Stimulated activated effector memory CD8-positive, alpha-beta T cell treated with anti-CD3 and anti-CD28 coated beads, Interleukin-12 subunit alpha, Interleukin-12 subunit beta, amount 100 ng/mL, for 72 hours (primary cell): Measurements from ENCODE around the gene MINPP1.
"Not testable (repeated sequence)": the region's sequence is repeated elsewhere in the genome, so short reads cannot be mapped to it uniquely, and the experiment has no call there.

Experiments used
- ATAC-seq: fragments of 150-1000 bp; cut with Tn5 transposase; 2 replicates; pipeline ENCODE4 v1.10.0; 2021
- DNase-seq, 2 donors: peaks; one replicate each; pipeline ENCODE4 v3.0.0; 2021 to 2022; ENCODE audit warnings: low spot score in 2 of 2
- H3K27ac Mint-ChIP-seq: one replicate; pipeline ENCODE4 v1.8.0; 2022; ENCODE audit warnings: mild to moderate bottlenecking, mixed read lengths
- H3K36me3 Mint-ChIP-seq: one replicate; pipeline ENCODE4 v1.8.0; 2022; ENCODE audit warnings: mild to moderate bottlenecking, mixed read lengths
- H3K4me1 Mint-ChIP-seq: one replicate; pipeline ENCODE4 v1.8.0; 2022; ENCODE audit warnings: mixed read lengths
- H3K4me3 Mint-ChIP-seq: one replicate; pipeline ENCODE4 v1.8.0; 2022; ENCODE audit warnings: mild to moderate bottlenecking, mixed read lengths
- H3K9me3 Mint-ChIP-seq: one replicate; pipeline ENCODE4 v1.8.0; 2022; ENCODE audit warnings: mixed read lengths

The MINPP1 gene

GRCh38 chr10:87578842-87579401 lies 74.2 kb downstream of the MINPP1 start:
- DNase-seq (no peak), ATAC-seq (no peak)
- Mint-ChIP-seq H3K9me3 (no peaks in the 10 kb centered on the region), H3K4me1 (no peaks in the 10 kb centered on the region), H3K4me3 (no peak overlapping the region), H3K27ac (no peak overlapping the region), H3K36me3 (no peaks in the 10 kb centered on the region)

GRCh38 chr10:87579563-87579962 lies 74.9 kb downstream of the MINPP1 start:
- Mint-ChIP-seq H3K4me3 (no peak overlapping the region), H3K9me3 (no peaks in the 10 kb centered on the region), H3K27ac (no peak overlapping the region), H3K36me3 (no peaks in the 10 kb centered on the region), H3K4me1 (no peaks in the 10 kb centered on the region)
- DNase-seq: no peak
- ATAC-seq: no peak

GRCh38 chr10:87580016-87580415 lies 75.3 kb downstream of the MINPP1 start:
- Mint-ChIP-seq H3K4me3 (no peak overlapping the region), H3K4me1 (no peaks in the 10 kb centered on the region), H3K9me3 (no peaks in the 10 kb centered on the region), H3K36me3 (no peaks in the 10 kb centered on the region), H3K27ac (no peak overlapping the region)
- ATAC-seq: no peak
- DNase-seq: no peak

GRCh38 chr10:87585565-87586514 lies 81.1 kb downstream of the MINPP1 start:
- Mint-ChIP-seq H3K36me3 (no peaks in the 10 kb centered on the region), H3K27ac (no peak overlapping the region), H3K9me3 (no peaks in the 10 kb centered on the region), H3K4me1 (no peaks in the 10 kb centered on the region), H3K4me3 (no peak overlapping the region)
- ATAC-seq: no peak
- DNase-seq: no peak

- DNase-seq: no peak
- Mint-ChIP-seq H3K27ac (no peak overlapping the region), H3K4me1 (no peaks in the 10 kb centered on the region), H3K9me3 (no peaks in the 10 kb centered on the region), H3K36me3 (no peaks in the 10 kb centered on the region), H3K4me3 (no peak overlapping the region)
- no peak for ATAC-seq
Measured at GRCh38 chr10:87589645-87590051, 85.0 kb downstream of the MINPP1 start.

GRCh38 chr10:87590705-87591588 lies 86.3 kb downstream of the MINPP1 start:
- Mint-ChIP-seq H3K9me3 (no peaks in the 10 kb centered on the region), H3K27ac (no peak overlapping the region), H3K36me3 (no peaks in the 10 kb centered on the region), H3K4me3 (no peak overlapping the region), H3K4me1 (no peaks in the 10 kb centered on the region)
- ATAC-seq (no peak), DNase-seq (no peak)

- Mint-ChIP-seq H3K9me3 (no peaks in the 10 kb centered on the region), H3K4me3 (no peak overlapping the region), H3K36me3 (no peaks in the 10 kb centered on the region), H3K27ac (no peak overlapping the region), H3K4me1 (no peaks in the 10 kb centered on the region)
- ATAC-seq (no peak), DNase-seq (no peak)
Measured at GRCh38 chr10:87591589-87591886, 86.8 kb downstream of the MINPP1 start.

GRCh38 chr10:87592920-87593319 lies 88.2 kb downstream of the MINPP1 start:
- DNase-seq, H3K4me1 Mint-ChIP-seq, H3K4me3 Mint-ChIP-seq, H3K27ac Mint-ChIP-seq, ATAC-seq, H3K9me3 Mint-ChIP-seq, H3K36me3 Mint-ChIP-seq: not testable (repeated sequence)

- H3K36me3 Mint-ChIP-seq: no peaks in the 10 kb centered on the region
- no peak overlapping the region for H3K27ac Mint-ChIP-seq
- no peaks in the 10 kb centered on the region for H3K4me1 Mint-ChIP-seq
- no peak overlapping the region for H3K4me3 Mint-ChIP-seq
- H3K9me3 Mint-ChIP-seq: no peaks in the 10 kb centered on the region
- DNase-seq: no peak
- ATAC-seq: no peak
Measured at GRCh38 chr10:87593702-87594101, 89.0 kb downstream of the MINPP1 start.

GRCh38 chr10:87594181-87594580 lies 89.5 kb downstream of the MINPP1 start:
- no peak for ATAC-seq
- DNase-seq: no peak
- H3K36me3 Mint-ChIP-seq: no peaks in the 10 kb centered on the region

GRCh38 chr10:87594864-87595263 lies 90.2 kb downstream of the MINPP1 start:
- Mint-ChIP-seq H3K4me1 (no peaks in the 10 kb centered on the region), H3K4me3 (no peak overlapping the region), H3K9me3 (no peaks in the 10 kb centered on the region), H3K27ac (no peak overlapping the region), H3K36me3 (no peaks in the 10 kb centered on the region)
- DNase-seq: no peak
- ATAC-seq: no peak

More at GRCh38 chr10:87594181-87594580, 89.5 kb downstream of the MINPP1 start:
- no peaks in the 10 kb centered on the region for H3K4me1 Mint-ChIP-seq
- no peaks in the 10 kb centered on the region for H3K9me3 Mint-ChIP-seq
- H3K27ac Mint-ChIP-seq: no peak overlapping the region
- H3K4me3 Mint-ChIP-seq: no peak overlapping the region

GRCh38 chr10:87596351-87596750 lies 91.7 kb downstream of the MINPP1 start:
- H3K4me1 Mint-ChIP-seq: no peaks in the 10 kb centered on the region
- no peak for DNase-seq
- H3K27ac Mint-ChIP-seq: no peak overlapping the region
- H3K4me3 Mint-ChIP-seq: no peak overlapping the region
- no peak for ATAC-seq
- no peaks in the 10 kb centered on the region for H3K9me3 Mint-ChIP-seq
- H3K36me3 Mint-ChIP-seq: no peaks in the 10 kb centered on the region

- Mint-ChIP-seq H3K27ac (no peak overlapping the region), H3K4me3 (no peak overlapping the region), H3K9me3 (no peaks in the 10 kb centered on the region), H3K36me3 (no peaks in the 10 kb centered on the region), H3K4me1 (no peaks in the 10 kb centered on the region)
- ATAC-seq: no peak
- DNase-seq: no peak
Measured at GRCh38 chr10:87598700-87599099, 94.0 kb downstream of the MINPP1 start.

GRCh38 chr10:87600581-87600980 lies 95.9 kb downstream of the MINPP1 start:
- no peaks in the 10 kb centered on the region for H3K4me1 Mint-ChIP-seq
- no peak overlapping the region for H3K4me3 Mint-ChIP-seq
- H3K9me3 Mint-ChIP-seq: no peaks in the 10 kb centered on the region
- DNase-seq (no peak), ATAC-seq (no peak)
- H3K36me3 Mint-ChIP-seq: no peaks in the 10 kb centered on the region
- H3K27ac Mint-ChIP-seq: no peak overlapping the region
